HCT116 (cell line): Measurements from ENCODE around the gene STOX2. TPM values are rescaled to one million over a fixed set of nuclear protein-coding genes. Genes with fewer than 3 reads are reported as not detected.

Experiments
- ATAC-seq: fragments of 200-7000 bp; cut with Tn5 transposase; 2 replicates; pipeline ENCODE4 v1.9.1; 2020; ENCODE audit warnings: mild to moderate bottlenecking, moderate library complexity
- BruUV-seq: library from RNA; stranded (reverse); fragments of 400-500 nt; replicated peaks from 2 replicates; lab custom pipeline; 2021; lab: Mats Ljungman, UMichigan
- CTCF ChIA-PET: fragments of 300-600 bp; sonication (Branson Sonifier 250); formaldehyde crosslinking; loops from one replicate; lab custom pipeline; 2021; ENCODE audit warnings: antibody characterized with exemption; lab: Charles Lee
- POLR2A ChIA-PET: fragments of 300-600, 350-600 bp; sonication (Branson Sonifier 250); formaldehyde crosslinking; loops from one replicate; lab custom pipeline; 2021; ENCODE audit warnings: antibody characterized with exemption; lab: Charles Lee
- RAD21 ChIA-PET, 2 experiments: fragments of 300-600 bp; sonication (Branson Sonifier 250); formaldehyde crosslinking; loops; one replicate each; lab custom pipeline; 2023; ENCODE audit warnings: low total read pairs in 2 of 2; ENCODE audit not compliant: uncharacterized antibody in 2 of 2, unreplicated experiment in 2 of 2, low non-redundant PET in 1 of 2; lab: Charles Lee
- DNase-seq: peaks from one replicate; pipeline ENCODE4 v3.0.0-alpha.2; 2010; ENCODE audit warnings: low read depth, low spot score
- H2AFZ ChIP-seq: fragments of 200-600 bp; shearing (Covaris generic), sonication (generic); 2 replicates; pipeline ENCODE4 v1.6.1; 2017; ENCODE audit warnings: low read depth, mixed run types, mixed read lengths, antibody characterized with exemption, low read length; ENCODE audit not compliant: poor library complexity, severe bottlenecking
- H3K27ac ChIP-seq: 2 replicates; pipeline ENCODE4 v1.5.1; 2012; ENCODE audit warnings: low read depth, low read length
- H3K27me3 ChIP-seq: fragments of 200-600 bp; sonication (generic); 2 replicates; pipeline ENCODE4 v1.6.1; 2016; ENCODE audit warnings: mixed run types, low read length, mixed read lengths; ENCODE audit not compliant: insufficient read depth
- H3K36me3 ChIP-seq, 2 experiments: fragments of 200-500 bp in 1 of 2; fragments of 200-600 bp in 1 of 2; sonication (Bioruptor generic) in 1 of 2; sonication (generic) in 1 of 2; 2 replicates each; pipeline versions ENCODE4 v1.5.1 to v1.6.1; 2014 to 2016; ENCODE audit warnings: low read length in 2 of 2, inconsistent platforms in 1 of 2, mixed read lengths in 1 of 2, mixed run types in 1 of 2; ENCODE audit not compliant: insufficient read depth in 2 of 2, control insufficient read depth in 1 of 2
- H3K4me1 ChIP-seq, 2 experiments: fragments of 200-600 bp in 1 of 2; sonication (generic) in 1 of 2; 2 replicates each; pipeline versions ENCODE4 v1.5.1 to v1.6.1; 2012 to 2017; ENCODE audit warnings: low read length in 2 of 2, inconsistent platforms in 1 of 2, mild to moderate bottlenecking in 1 of 2, mixed read lengths in 1 of 2, mixed run types in 1 of 2, moderate library complexity in 1 of 2; ENCODE audit not compliant: insufficient read depth in 2 of 2, control insufficient read depth in 1 of 2
- H3K4me2 ChIP-seq: fragments of 200-600 bp; sonication (generic); 2 replicates; pipeline ENCODE4 v1.6.1; 2017; ENCODE audit warnings: mixed run types, low read length, mixed read lengths
- H3K4me3 ChIP-seq, 2 experiments: fragments of 200-600 bp in 1 of 2; sonication (generic) in 1 of 2; replicated peaks in 1 of 2; 2 replicates each; pipeline ENCODE4 v1.5.1; 2011 to 2016; ENCODE audit warnings: low read length in 2 of 2, control low read depth in 1 of 2, low read depth in 1 of 2, mild to moderate bottlenecking in 1 of 2, mixed read lengths in 1 of 2, mixed run types in 1 of 2
- H3K79me2 ChIP-seq: fragments of 200-600 bp; sonication (generic); 2 replicates; pipeline ENCODE4 v1.6.1; 2017; ENCODE audit warnings: mild to moderate bottlenecking, mixed run types, low read length, moderate library complexity, mixed read lengths; ENCODE audit not compliant: insufficient read depth
- H3K9ac ChIP-seq: fragments of 200-600 bp; sonication (generic); 2 replicates; pipeline ENCODE4 v1.6.1; 2016; ENCODE audit warnings: low read length, mixed read lengths
- H3K9me2 ChIP-seq: fragments of 200-600 bp; sonication (generic), shearing (Covaris generic); 2 replicates; pipeline ENCODE4 v1.6.1; 2017; ENCODE audit warnings: mixed run types, mild to moderate bottlenecking, moderate library complexity; ENCODE audit not compliant: insufficient read depth
- H3K9me3 ChIP-seq, 2 experiments: fragments of 200-500 bp in 1 of 2; fragments of 200-600 bp in 1 of 2; sonication (Bioruptor generic) in 1 of 2; sonication (generic) in 1 of 2; 2 replicates each; pipeline ENCODE4 v1.6.1; 2014 to 2017; ENCODE audit warnings: low read length in 2 of 2, mixed read lengths in 2 of 2, inconsistent platforms in 1 of 2, low read depth in 1 of 2, mild to moderate bottlenecking in 1 of 2, mixed run types in 1 of 2, moderate library complexity in 1 of 2; ENCODE audit not compliant: control insufficient read depth in 1 of 2, insufficient read depth in 1 of 2
- H4K20me1 ChIP-seq: fragments of 200-600 bp; sonication (generic), shearing (Covaris generic); 2 replicates; pipeline ENCODE4 v1.6.1; 2017; ENCODE audit warnings: mixed run types, mild to moderate bottlenecking, moderate library complexity; ENCODE audit not compliant: insufficient read depth
- CEBPB ChIP-seq: IDR thresholded peaks from 2 replicates; pipeline ENCODE4 v1.6.1; 2012; ENCODE audit warnings: low read depth
- EGR1 ChIP-seq: IDR thresholded peaks from 2 replicates; pipeline ENCODE4 v1.6.1; 2012; ENCODE audit warnings: low read depth
- EZH2 ChIP-seq: fragments of 200-600 bp; sonication (generic); IDR thresholded peaks from 2 replicates; pipeline ENCODE4 v1.6.1; 2017; ENCODE audit warnings: antibody characterized with exemption, mixed run types
- EZH2phosphoT487 ChIP-seq: fragments of 200-600 bp; IDR thresholded peaks from 2 replicates; pipeline ENCODE4 v1.6.1; 2018; ENCODE audit warnings: antibody characterized with exemption, borderline replicate concordance
- FOSL1 ChIP-seq: IDR thresholded peaks from 2 replicates; pipeline ENCODE4 v1.6.1; 2012; ENCODE audit warnings: low read depth
- TCF7L2 ChIP-seq: IDR thresholded peaks from 2 replicates; pipeline ENCODE4 v1.7.0; 2011; ENCODE audit warnings: borderline replicate concordance, inconsistent platforms; ENCODE audit not compliant: insufficient read depth, insufficient read length; ENCODE audit errors: extremely low read depth
- ZFX ChIP-seq: fragments of 450-650 bp; IDR thresholded peaks from 2 replicates; pipeline ENCODE4 v1.6.1; 2017
- intact Hi-C: fragments of 100-400 bp; cut with micrococcal nuclease; formaldehyde crosslinking; loops from 2 replicates; pipeline ENCODE4 v1.10.0; 2022
- total RNA-seq: library from RNA; stranded (reverse); gene quantifications from one replicate; pipeline ENCODE4 v1.2.1, GENCODE V29; 2021; ENCODE audit not compliant: unreplicated experiment
- TF ChIP-seq, protein P1 (sequence below): IDR thresholded peaks from 2 replicates; pipeline ENCODE4 v1.6.1; 2012
- TF ChIP-seq, protein P2 (sequence below): IDR thresholded peaks from 2 replicates; pipeline ENCODE4 v1.6.1; 2011; ENCODE audit warnings: mild to moderate bottlenecking, low read length, moderate library complexity; ENCODE audit not compliant: insufficient replicate concordance; ENCODE audit errors: extremely low read depth

Gene STOX2
- total RNA-seq, 1 experiment from 2014 or later: 6.3 TPM

DNA sequence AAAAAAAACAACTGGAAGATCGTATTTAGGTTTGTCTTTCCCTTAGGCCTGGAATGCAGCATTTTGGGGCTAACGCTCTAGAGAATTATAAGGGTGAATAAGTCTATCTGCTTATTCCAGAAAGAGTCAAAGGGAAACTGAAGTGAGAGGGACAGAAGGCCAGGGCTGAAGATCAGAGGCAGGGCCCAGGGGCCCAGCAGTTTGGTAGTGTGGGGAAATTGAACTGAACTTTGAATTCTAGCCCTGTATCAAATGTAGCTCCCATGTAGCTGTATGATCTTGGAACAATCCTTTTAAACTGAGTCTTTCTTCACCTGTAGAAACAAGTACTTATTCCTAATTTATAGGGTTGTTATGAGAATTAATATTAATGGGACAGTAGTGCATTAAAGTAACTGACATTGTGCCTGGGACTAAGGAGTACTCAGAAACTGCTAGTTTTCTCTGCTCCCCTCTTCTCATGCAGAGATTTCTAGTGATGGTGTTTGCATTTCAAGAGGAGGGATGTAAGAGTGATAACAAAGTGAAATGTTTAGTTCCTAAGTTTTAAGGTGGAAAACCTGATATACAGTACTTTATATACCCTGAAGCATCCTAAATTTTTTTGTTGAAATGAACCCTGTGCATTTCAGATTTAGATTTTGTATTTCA, 30.4 kb downstream of the STOX2 start:
- intact Hi-C loops: no loop called here
- H3K4me2 ChIP-seq: no peak overlapping the region
- POLR2A ChIA-PET: no interaction called here
- H3K9me2 ChIP-seq: no peaks in the 10 kb centered on the region
- H3K9me3 ChIP-seq: no peaks in the 10 kb centered on the region
- no peaks in the 10 kb centered on the region for H3K36me3 ChIP-seq
- H3K9ac ChIP-seq: no peak overlapping the region
- no peak for ATAC-seq
- H3K27me3 ChIP-seq: no peaks in the 10 kb centered on the region
- H2AFZ ChIP-seq: no peak overlapping the region
- H3K4me1 ChIP-seq: no peaks in the 10 kb centered on the region
- no peaks in the 10 kb centered on the region for H3K79me2 ChIP-seq
- no peak overlapping the region for H3K27ac ChIP-seq
- no TSS peak for BruUV-seq
- RAD21 ChIA-PET: no interaction called here
- no peak for TF ChIP-seq EGR1
- TF ChIP-seq CEBPB: no peak
- TF ChIP-seq, protein P1, sequence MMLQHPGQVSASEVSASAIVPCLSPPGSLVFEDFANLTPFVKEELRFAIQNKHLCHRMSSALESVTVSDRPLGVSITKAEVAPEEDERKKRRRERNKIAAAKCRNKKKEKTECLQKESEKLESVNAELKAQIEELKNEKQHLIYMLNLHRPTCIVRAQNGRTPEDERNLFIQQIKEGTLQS: no peak
- no peak for TF ChIP-seq EZH2phosphoT487
- TF ChIP-seq TCF7L2: no peak
- no peak for TF ChIP-seq ZFX
- no peak for TF ChIP-seq EZH2
- TF ChIP-seq, protein P2, sequence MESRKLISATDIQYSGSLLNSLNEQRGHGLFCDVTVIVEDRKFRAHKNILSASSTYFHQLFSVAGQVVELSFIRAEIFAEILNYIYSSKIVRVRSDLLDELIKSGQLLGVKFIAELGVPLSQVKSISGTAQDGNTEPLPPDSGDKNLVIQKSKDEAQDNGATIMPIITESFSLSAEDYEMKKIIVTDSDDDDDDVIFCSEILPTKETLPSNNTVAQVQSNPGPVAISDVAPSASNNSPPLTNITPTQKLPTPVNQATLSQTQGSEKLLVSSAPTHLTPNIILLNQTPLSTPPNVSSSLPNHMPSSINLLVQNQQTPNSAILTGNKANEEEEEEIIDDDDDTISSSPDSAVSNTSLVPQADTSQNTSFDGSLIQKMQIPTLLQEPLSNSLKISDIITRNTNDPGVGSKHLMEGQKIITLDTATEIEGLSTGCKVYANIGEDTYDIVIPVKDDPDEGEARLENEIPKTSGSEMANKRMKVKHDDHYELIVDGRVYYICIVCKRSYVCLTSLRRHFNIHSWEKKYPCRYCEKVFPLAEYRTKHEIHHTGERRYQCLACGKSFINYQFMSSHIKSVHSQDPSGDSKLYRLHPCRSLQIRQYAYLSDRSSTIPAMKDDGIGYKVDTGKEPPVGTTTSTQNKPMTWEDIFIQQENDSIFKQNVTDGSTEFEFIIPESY: no peak
- no peak for TF ChIP-seq FOSL1
- H4K20me1 ChIP-seq: no peaks in the 10 kb centered on the region
- DNase-seq: no peak
- CTCF ChIA-PET: no interaction called here
- no peak overlapping the region for H3K4me3 ChIP-seq
